ENCODE data around the gene U2AF1.
"Not testable (repeated sequence)": the region's sequence is repeated elsewhere in the genome, so short reads cannot be mapped to it uniquely, and the experiment has no call there.

- not testable (repeated sequence) for TF ChIP-seq SUZ12 (IDR thresholded peaks at IDR 0.05; ENCODE audit: extremely low read depth, insufficient read depth, insufficient read length); ZNF274 (IDR thresholded peaks at IDR 0.05; ENCODE audit: low read depth, low read length)
Observed at GRCh38 chr21:43082587-43083300, 24.6 kb downstream of the U2AF1 start.
